NB4 (cell line): ENCODE data around the gene BCL2L1.
A peak's percentile ranks its signal among the peaks of the same experiment; 100 is the strongest.

Source experiments
- DNase-seq: peaks from one replicate; pipeline ENCODE4 v3.0.0; 2010; ENCODE audit warnings: low read depth
- H3K4me3 ChIP-seq: one replicate; pipeline ENCODE4 v1.5.1; 2011; ENCODE audit warnings: mild to moderate bottlenecking, low read depth, low read length, moderate library complexity
- CTCF ChIP-seq: IDR thresholded peaks from one replicate; pipeline ENCODE4 v1.5.1; 2012; ENCODE audit warnings: low read depth, low read length
- MYC ChIP-seq: IDR thresholded peaks from 2 replicates; pipeline ENCODE4 v1.6.1; 2011; ENCODE audit warnings: low read depth, low read length
- POLR2A ChIP-seq: IDR thresholded peaks from 2 replicates; pipeline ENCODE4 v1.6.1; 2011; ENCODE audit warnings: mild to moderate bottlenecking; ENCODE audit not compliant: insufficient read length; ENCODE audit errors: extremely low read depth
- TF ChIP-seq, protein P1 (sequence below): IDR thresholded peaks from 2 replicates; pipeline ENCODE4 v1.6.1; 2011; ENCODE audit warnings: low read depth, low read length

BCL2L1 gene

DNA sequence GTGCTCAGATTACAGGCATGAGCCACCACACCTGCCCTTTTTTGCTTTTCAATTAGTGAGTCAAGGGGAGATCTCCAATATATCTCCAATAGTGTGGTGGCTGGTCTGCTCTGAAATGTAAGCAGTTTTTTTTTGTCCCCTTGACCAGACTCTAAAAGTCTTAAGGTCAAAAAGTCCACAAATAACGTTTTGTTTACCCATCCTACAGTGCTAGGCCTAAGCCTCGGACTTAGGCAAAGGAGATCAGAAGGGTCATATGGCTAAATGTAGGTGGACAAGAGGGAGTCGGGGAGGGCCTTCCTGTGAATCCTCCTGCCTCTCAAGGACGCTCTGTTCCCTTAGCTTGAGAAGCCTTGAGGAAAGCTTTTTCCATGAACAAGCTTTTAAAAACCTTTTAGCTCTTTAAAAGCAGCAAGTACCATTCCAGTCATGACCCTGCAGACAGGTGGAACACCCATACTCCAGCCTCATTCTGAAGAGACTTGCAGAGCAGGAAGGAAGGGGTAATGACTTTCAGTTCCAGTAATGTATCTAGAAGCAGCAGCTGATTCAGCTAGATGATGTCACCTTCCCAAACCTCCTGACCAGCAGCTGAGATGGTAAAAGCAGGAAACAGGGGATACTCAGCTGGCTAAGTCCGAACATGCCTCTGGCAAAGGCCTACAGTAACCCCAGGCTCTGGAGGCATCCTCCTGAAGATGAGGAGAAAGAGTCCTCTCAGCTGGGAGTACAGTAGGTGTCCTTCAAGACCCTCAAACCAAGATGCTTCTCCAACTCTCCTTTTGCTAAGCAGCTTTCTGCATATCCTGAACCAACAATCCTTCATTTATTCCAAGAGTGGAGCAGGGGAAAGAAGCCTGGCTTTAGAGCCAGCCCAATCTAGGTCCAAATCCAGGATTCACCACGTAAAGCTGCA, 23.6 kb downstream of the BCL2L1 start:
- peak; percentile 29 for DNase-seq

DNA sequence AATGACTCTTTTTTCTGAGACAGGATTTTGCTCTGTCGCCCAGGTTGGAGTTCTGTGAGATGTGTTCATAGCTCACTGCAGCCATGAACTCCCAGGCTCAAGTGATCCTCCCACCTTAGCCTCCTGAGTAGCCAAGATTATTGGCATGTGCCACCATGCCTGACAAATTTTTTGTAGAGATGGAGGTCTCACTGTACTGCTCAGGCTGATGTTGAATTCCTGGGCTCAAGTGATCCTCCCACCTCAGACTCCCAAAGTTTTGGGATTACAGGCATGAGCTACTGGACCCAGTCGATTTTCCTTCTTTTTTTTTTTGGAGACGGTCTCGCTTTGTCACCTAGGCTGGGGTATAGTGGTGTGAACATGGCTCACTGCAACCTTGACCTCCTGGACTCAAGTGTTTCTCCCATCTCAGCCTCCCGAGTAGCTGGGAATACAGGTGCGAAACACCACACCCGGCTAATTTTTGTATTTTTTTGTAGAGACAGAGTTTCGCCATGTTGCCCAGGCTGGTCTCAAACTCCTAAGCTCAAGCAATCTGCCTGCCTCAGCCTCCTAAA, 24.3 kb downstream of the BCL2L1 start:
- DNase-seq = no peak
- no peak overlapping the region for H3K4me3 ChIP-seq
- TF ChIP-seq MYC = no peak
- no peak for TF ChIP-seq POLR2A
- TF ChIP-seq, protein P1, sequence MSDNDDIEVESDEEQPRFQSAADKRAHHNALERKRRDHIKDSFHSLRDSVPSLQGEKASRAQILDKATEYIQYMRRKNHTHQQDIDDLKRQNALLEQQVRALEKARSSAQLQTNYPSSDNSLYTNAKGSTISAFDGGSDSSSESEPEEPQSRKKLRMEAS = no peak
- TF ChIP-seq CTCF = no peak

More for the DNA sequence above, 23.6 kb downstream of the BCL2L1 start:
- no peak overlapping the region for H3K4me3 ChIP-seq
- no peak for TF ChIP-seq CTCF
- no peak for TF ChIP-seq POLR2A
- TF ChIP-seq MYC = no peak
- TF ChIP-seq, protein P1 = no peak

DNA sequence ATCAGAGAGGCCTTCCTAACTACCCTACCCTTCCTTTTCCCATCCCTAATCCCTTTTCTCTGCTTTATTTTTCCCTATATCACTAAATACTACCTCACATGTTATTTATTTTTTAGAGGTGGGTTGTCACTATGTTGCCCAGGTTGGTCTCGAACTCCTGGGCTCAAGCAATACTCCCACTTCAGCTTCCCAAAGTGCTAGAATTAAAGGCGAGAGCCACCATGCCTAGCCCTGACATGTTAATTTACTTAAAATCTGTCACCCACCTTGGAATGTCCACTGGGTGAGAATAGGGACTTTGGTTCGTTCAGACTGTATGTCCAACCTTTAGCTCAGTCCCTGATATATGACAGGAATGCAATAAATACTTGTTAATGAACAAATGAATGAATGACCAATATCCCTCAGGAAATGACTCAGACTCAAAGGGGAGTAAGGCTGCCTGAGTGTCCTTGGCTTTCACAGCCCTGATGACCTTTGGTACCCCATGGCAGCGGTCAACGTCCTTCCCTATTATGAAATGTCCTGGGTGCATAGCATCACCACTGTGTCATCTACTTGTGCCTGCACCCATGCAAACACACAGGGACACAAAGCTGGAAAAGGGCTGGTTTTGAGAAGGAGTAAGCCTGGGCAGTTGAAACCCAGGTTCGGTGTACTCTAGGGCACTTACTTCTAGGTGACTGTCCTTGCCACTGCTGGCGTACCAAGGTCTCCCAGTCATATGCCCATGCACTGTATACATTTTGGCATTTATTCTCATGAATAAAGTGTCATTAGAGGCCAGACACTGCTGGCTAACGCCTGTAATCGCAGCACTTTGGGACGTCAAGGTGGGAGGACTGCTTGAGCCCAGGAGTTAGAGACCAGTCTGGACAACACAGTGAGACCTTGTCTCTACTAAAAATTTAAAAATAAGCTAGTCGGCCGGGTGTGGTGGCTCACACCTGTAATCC, 26.5 kb downstream of the BCL2L1 start:
- no peak for TF ChIP-seq CTCF
- TF ChIP-seq MYC = no peak
- no peak overlapping the region for H3K4me3 ChIP-seq
- DNase-seq = no peak

GRCh38 chr20:31694842-31695593, 27.6 kb downstream of the BCL2L1 start:
- H3K4me3 ChIP-seq = no peak overlapping the region
- TF ChIP-seq POLR2A = no peak
- TF ChIP-seq CTCF = no peak
- TF ChIP-seq, protein P1 = no peak
- TF ChIP-seq MYC = no peak
- no peak for DNase-seq

DNA sequence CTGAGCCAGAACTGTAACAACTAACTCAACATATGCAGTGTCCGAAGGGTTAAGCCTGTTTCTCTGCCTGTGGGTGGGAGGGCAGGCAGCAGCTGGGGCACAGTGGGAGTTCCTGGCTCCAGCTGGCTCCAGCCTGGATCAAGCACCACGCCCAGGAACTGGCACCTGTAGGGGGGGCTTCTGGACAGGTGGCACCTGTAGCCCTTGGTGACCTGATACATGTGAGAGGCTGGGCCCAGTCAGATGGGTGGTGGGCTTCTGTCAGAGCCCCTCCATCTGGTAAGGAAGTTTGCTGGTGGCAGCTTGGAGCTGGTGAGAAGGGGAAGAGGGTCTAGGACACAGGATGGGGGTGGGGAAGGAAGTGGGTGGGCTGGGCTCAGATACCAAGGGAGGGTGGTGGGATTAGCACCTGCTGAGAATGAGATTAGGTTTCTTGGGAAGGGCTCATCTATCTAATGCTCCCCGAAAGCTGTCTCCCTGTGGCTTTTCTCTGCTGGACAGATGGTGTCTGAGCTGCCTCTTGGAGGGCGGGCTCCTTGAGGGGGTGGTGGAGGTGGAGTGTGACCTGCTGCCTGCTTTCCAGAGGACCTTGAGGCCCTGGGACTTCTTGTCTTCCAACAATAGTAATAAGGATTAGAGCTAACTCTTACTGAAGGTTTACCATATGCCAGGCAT, 28.5 kb downstream of the BCL2L1 start:
- TF ChIP-seq, protein P1 = no peak
- TF ChIP-seq POLR2A (no peak), MYC (no peak), CTCF (no peak)
- no peak for DNase-seq
- H3K4me3 ChIP-seq = no peak overlapping the region
